Prostate gland (tissue), 2 donors: ENCODE data around the gene ATP8B2. TPM values are rescaled to one million over a fixed set of nuclear protein-coding genes. Genes with fewer than 3 reads are reported as not detected.

ENCODE experiments used
- DNase-seq: peaks from one replicate; pipeline ENCODE4 v3.0.0-alpha.2; 2019; ENCODE audit warnings: low spot score
- H3K27ac ChIP-seq, 2 donors: fragments of 200-600 bp; sonication (generic); 2 replicates each; pipeline ENCODE4 v1.5.1; 2017 to 2019
- H3K27me3 ChIP-seq: fragments of 200-600 bp; sonication (generic); replicated peaks from 2 replicates; pipeline ENCODE4 v1.5.1; 2019; ENCODE audit not compliant: insufficient read depth
- H3K36me3 ChIP-seq, 2 donors: fragments of 200-600 bp; sonication (generic); 1 replicate in 1 of 2; 2 replicates in 1 of 2; pipeline versions ENCODE4 v1.5.1 to v1.8.1; 2017 to 2019
- H3K4me1 ChIP-seq: fragments of 200-600 bp; sonication (generic); replicated peaks from 2 replicates; pipeline ENCODE4 v1.5.1; 2019
- H3K4me3 ChIP-seq, 2 donors: fragments of 200-600 bp; sonication (generic); 2 replicates each; pipeline ENCODE4 v1.5.1; 2017 to 2019
- H3K9me3 ChIP-seq: fragments of 200-600 bp; sonication (generic); 2 replicates; pipeline ENCODE4 v1.5.1; 2017
- POLR2A ChIP-seq: fragments of 450-650 bp; IDR thresholded peaks from one replicate; pipeline ENCODE4 v1.6.1; 2016; ENCODE audit warnings: antibody characterized with exemption, mild to moderate bottlenecking
- POLR2AphosphoS5 ChIP-seq: sonication (generic); formaldehyde crosslinking; IDR thresholded peaks from one replicate; pipeline ENCODE4 v1.6.1; 2017; ENCODE audit warnings: antibody characterized with exemption
- WGBS: methylation state at CpG from one replicate; pipeline ENCODE4 v1.1.5; 2018; 5-methylcytosine and 5-hydroxymethylcytosine counted together
- intact Hi-C: fragments of 100-400 bp; cut with DNase I; formaldehyde crosslinking; loops from one replicate; pipeline ENCODE4 v1.14.2; 2022
- small RNA-seq, 2 donors: library from RNA; depleted of rRNA; stranded (forward); fragments of <200 nt; gene quantifications; one replicate each; pipeline ENCODE3, GENCODE V24; 2016
- total RNA-seq, 2 donors: library from RNA; depleted of rRNA; stranded (reverse); fragments of >200 nt; gene quantifications; one replicate each; pipeline ENCODE4 v1.1.0, GENCODE V29; 2016
- TF ChIP-seq, protein P1 (sequence below), 4 experiments: fragments of 200-600 bp in 2 of 4; fragments of 450-650 bp in 2 of 4; sonication (generic) in 2 of 4; IDR thresholded peaks; 1 replicate in 3 of 4; 2 replicates in 1 of 4; pipeline ENCODE4 v1.5.1; 2016 to 2019; ENCODE audit warnings: antibody characterized with exemption in 4 of 4, mild to moderate bottlenecking in 2 of 4, moderate library complexity in 2 of 4

Gene ATP8B2
- total RNA-seq, 2 donors from 2014 or later: 88.9 to 171 TPM

DNA sequence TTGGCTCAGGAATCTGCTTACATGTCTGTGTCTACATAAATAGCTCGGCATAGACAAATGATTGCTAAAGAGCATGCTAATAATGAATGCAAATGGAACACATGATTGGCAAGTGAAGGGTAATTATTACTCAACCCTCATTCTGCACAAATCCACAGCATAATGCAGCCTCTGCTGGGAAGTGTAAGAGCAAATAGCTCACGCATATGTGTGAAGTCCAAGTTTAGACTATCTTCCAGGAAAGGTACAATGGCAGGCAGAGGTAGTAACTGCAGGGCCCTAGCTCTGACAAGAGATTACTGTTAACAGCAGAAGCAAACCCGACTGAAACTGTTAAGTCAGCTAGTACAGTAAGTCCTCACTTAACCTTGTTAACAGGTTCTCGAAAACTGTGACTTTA is 72.8 kb downstream of the ATP8B2 start:
- Histone ChIP-seq H3K27me3 (no peaks in the 10 kb centered on the region), H3K27ac (no peak overlapping the region), H3K36me3 (no peaks in the 10 kb centered on the region), H3K4me3 (no peak overlapping the region), H3K9me3 (no peaks in the 10 kb centered on the region), H3K4me1 (no peaks in the 10 kb centered on the region)
- TF ChIP-seq POLR2AphosphoS5: no peak
- TF ChIP-seq, protein P1, sequence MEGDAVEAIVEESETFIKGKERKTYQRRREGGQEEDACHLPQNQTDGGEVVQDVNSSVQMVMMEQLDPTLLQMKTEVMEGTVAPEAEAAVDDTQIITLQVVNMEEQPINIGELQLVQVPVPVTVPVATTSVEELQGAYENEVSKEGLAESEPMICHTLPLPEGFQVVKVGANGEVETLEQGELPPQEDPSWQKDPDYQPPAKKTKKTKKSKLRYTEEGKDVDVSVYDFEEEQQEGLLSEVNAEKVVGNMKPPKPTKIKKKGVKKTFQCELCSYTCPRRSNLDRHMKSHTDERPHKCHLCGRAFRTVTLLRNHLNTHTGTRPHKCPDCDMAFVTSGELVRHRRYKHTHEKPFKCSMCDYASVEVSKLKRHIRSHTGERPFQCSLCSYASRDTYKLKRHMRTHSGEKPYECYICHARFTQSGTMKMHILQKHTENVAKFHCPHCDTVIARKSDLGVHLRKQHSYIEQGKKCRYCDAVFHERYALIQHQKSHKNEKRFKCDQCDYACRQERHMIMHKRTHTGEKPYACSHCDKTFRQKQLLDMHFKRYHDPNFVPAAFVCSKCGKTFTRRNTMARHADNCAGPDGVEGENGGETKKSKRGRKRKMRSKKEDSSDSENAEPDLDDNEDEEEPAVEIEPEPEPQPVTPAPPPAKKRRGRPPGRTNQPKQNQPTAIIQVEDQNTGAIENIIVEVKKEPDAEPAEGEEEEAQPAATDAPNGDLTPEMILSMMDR (IDR thresholded peaks at IDR 0.05): no peak
- no peak for TF ChIP-seq POLR2A
- DNase-seq: no peak
- WGBS: 77% methylated on average over 4 of the region's 4 CpGs
- intact Hi-C loops: no loop called here

DNA sequence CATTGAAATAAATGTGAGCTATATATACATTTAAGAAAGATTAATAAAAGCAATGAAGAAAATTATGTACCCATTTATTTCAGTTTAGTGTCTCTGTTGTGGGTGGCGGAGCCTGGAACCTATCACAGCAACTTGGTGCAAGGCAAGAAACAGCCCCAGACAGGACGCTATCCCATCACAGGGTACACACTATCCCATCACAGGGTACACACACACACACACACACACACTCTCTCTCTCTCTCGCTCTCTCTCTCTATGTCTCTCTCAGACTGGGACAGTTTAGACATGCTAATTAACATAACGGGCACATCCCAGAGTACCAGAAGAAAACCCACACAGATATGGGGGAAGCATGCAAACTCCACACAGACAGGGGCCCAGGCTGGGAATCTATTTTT is 73.4 kb downstream of the ATP8B2 start:
- WGBS: 86% methylated on average over 4 of the region's 4 CpGs
- Histone ChIP-seq H3K4me3 (no peak overlapping the region), H3K9me3 (no peaks in the 10 kb centered on the region), H3K27ac (no peak overlapping the region), H3K4me1 (no peaks in the 10 kb centered on the region), H3K36me3 (no peaks in the 10 kb centered on the region), H3K27me3 (no peaks in the 10 kb centered on the region)
- TF ChIP-seq POLR2A: no peak
- TF ChIP-seq, protein P1 (IDR thresholded peaks at IDR 0.05): no peak
- TF ChIP-seq POLR2AphosphoS5: no peak
- intact Hi-C loops: no loop called here
- no peak for DNase-seq

DNA sequence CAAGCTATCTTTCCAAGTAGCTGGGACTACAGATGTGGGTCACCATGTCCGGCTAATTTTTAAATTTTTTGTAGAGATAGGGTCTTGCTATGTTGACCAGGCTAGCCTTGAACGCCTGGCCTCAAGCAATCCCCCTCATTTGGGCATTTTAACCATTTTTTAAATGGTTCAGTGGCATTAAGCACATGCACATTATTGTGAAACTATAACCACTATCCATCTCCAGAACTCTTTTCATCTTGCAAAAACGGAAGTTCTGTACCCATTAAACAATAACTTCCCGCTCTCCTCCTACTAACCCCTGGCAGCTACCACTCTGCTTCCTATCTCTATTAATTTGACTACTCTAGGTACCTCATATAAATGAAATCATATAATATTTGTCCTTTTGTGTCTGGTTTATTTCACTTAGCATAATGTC is 75.1 kb downstream of the ATP8B2 start:
- Histone ChIP-seq H3K4me1 (no peaks in the 10 kb centered on the region), H3K27ac (no peak overlapping the region), H3K4me3 (no peak overlapping the region), H3K36me3 (no peaks in the 10 kb centered on the region), H3K27me3 (no peaks in the 10 kb centered on the region), H3K9me3 (no peaks in the 10 kb centered on the region)
- WGBS: 78% methylated on average over 4 of the region's 4 CpGs
- intact Hi-C loops: loop anchor here (10.0 kb wide), 2 partner anchors 46 to 154 kb away; partner anchors contain the start of gene UBE2Q1
- no peak for DNase-seq
- TF ChIP-seq, protein P1 (IDR thresholded peaks at IDR 0.05): no peak
- TF ChIP-seq POLR2A (no peak), POLR2AphosphoS5 (no peak)

Small RNAs within 50 kb of the gene (small RNA-seq; reads per million reads assigned to genes)
- 0 reads per million in 2 donors for gene RF00273
- 0 reads per million in 2 donors for gene RNU6-121P
- 0 reads per million in 2 donors for gene RNU6-239P
- gene RNU7-57P: 0 reads per million in 2 donors

Other genes starting within 250 kb of the ATP8B2 start
- gene NUP210L, start 170.5 kb upstream of the ATP8B2 start, total RNA-seq: 1 to 10 TPM in 1 of 2 donors, under 1 TPM in 1; 0.05 to 5.7 TPM
- 100 to 1,000 TPM; 147 to 277 TPM for gene TPM3, start 133.4 kb upstream of the ATP8B2 start, total RNA-seq
- not detected for gene CFAP141, start 119.2 kb upstream of the ATP8B2 start, total RNA-seq
- gene UBAP2L, start 104.6 kb upstream of the ATP8B2 start, total RNA-seq: 100 to 1,000 TPM in 1 of 2 donors, 10 to 100 TPM in 1; 51.1 to 121 TPM
- 10 to 100 TPM; 95.2 to 96.6 TPM for gene HAX1, start 52.9 kb upstream of the ATP8B2 start, total RNA-seq
- under 1 TPM; 0.27 to 0.85 TPM for gene AQP10, start 4.4 kb upstream of the ATP8B2 start, total RNA-seq
- 10 to 100 TPM; 70.1 to 80.7 TPM for gene IL6R, start 79.8 kb downstream of the ATP8B2 start, total RNA-seq
- gene TDRD10, start 176.7 kb downstream of the ATP8B2 start, total RNA-seq: 10 to 100 TPM in 1 of 2 donors, under 1 TPM in 1; 0.46 to 11.4 TPM
- 10 to 100 TPM in 1 of 2 donors, 1 to 10 TPM in 1; 5.4 to 29.9 TPM for gene SHE, start 176.9 kb downstream of the ATP8B2 start, total RNA-seq
- gene UBE2Q1, start 233.1 kb downstream of the ATP8B2 start, total RNA-seq: 10 to 100 TPM; 24.7 to 43.7 TPM
- under 1 TPM; 0.05 to 0.74 TPM for gene CHRNB2, start 242.3 kb downstream of the ATP8B2 start, total RNA-seq